ENCODE data around the gene H6PD.

Gene H6PD

GRCh38 chr1:9250411-9251381, 16.1 kb downstream of the H6PD start:
- H3K4me1 ChIP-seq (ENCODE audit: low read length), result no peaks in the 10 kb centered on the region
- H2AFZ ChIP-seq (ENCODE audit: low read depth, low read length), result no peak overlapping the region
- H3K4me2 ChIP-seq (ENCODE audit: low read length), result no peak overlapping the region
- no peak overlapping the region for H3K27ac ChIP-seq (ENCODE audit: low read length)
- H3K9ac ChIP-seq (ENCODE audit: low read length), result no peak overlapping the region
- H3K27me3 ChIP-seq (ENCODE audit: low read depth, low read length), result no peaks in the 10 kb centered on the region
- H3K9me3 ChIP-seq (ENCODE audit: insufficient read depth, low read length), result no peaks in the 10 kb centered on the region
- H4K20me1 ChIP-seq (ENCODE audit: insufficient read depth, low read length), result no peaks in the 10 kb centered on the region
- no peak for TF ChIP-seq CTCF (IDR thresholded peaks at IDR 0.05; ENCODE audit: low read depth, low read length)
- no peak for TF ChIP-seq EZH2phosphoT487 (IDR thresholded peaks at IDR 0.05; ENCODE audit: low read depth)
- no peaks in the 10 kb centered on the region for H3K79me2 ChIP-seq (ENCODE audit: low read length)
- H3K36me3 ChIP-seq (replicated peaks; ENCODE audit: low read depth, low read length), result no peaks in the 10 kb centered on the region
- no peak overlapping the region for H3K4me3 ChIP-seq (ENCODE audit: low read length)

- Histone ChIP-seq H3K9me3 (ENCODE audit: insufficient read depth, low read length) (no peaks in the 10 kb centered on the region), H2AFZ (ENCODE audit: low read depth, low read length) (no peak overlapping the region), H3K4me3 (ENCODE audit: low read length) (no peak overlapping the region), H4K20me1 (ENCODE audit: insufficient read depth, low read length) (no peaks in the 10 kb centered on the region), H3K27ac (ENCODE audit: low read length) (no peak overlapping the region), H3K36me3 (replicated peaks; ENCODE audit: low read depth, low read length) (no peaks in the 10 kb centered on the region), H3K4me2 (ENCODE audit: low read length) (no peak overlapping the region), H3K27me3 (ENCODE audit: low read depth, low read length) (no peaks in the 10 kb centered on the region), H3K9ac (ENCODE audit: low read length) (no peak overlapping the region), H3K4me1 (ENCODE audit: low read length) (no peaks in the 10 kb centered on the region), H3K79me2 (ENCODE audit: low read length) (no peaks in the 10 kb centered on the region)
- TF ChIP-seq EZH2phosphoT487 (IDR thresholded peaks at IDR 0.05; ENCODE audit: low read depth) (no peak), CTCF (IDR thresholded peaks at IDR 0.05; ENCODE audit: low read depth, low read length) (no peak)
Measured at GRCh38 chr1:9251501-9251900, 16.9 kb downstream of the H6PD start.

- no peak overlapping the region for H3K9ac ChIP-seq (ENCODE audit: low read length)
- no peaks in the 10 kb centered on the region for H3K27me3 ChIP-seq (ENCODE audit: low read depth, low read length)
- H3K27ac ChIP-seq (ENCODE audit: low read length), result no peak overlapping the region
- no peak overlapping the region for H3K4me2 ChIP-seq (ENCODE audit: low read length)
- TF ChIP-seq EZH2phosphoT487 (IDR thresholded peaks at IDR 0.05; ENCODE audit: low read depth), result no peak
- no peak for TF ChIP-seq CTCF (IDR thresholded peaks at IDR 0.05; ENCODE audit: low read depth, low read length)
- no peaks in the 10 kb centered on the region for H4K20me1 ChIP-seq (ENCODE audit: insufficient read depth, low read length)
- no peak overlapping the region for H2AFZ ChIP-seq (ENCODE audit: low read depth, low read length)
- no peak overlapping the region for H3K4me3 ChIP-seq (ENCODE audit: low read length)
- no peaks in the 10 kb centered on the region for H3K4me1 ChIP-seq (ENCODE audit: low read length)
- H3K9me3 ChIP-seq (ENCODE audit: insufficient read depth, low read length), result no peaks in the 10 kb centered on the region
- H3K79me2 ChIP-seq (ENCODE audit: low read length), result no peaks in the 10 kb centered on the region
- peaks cover 2% of the 10 kb centered on the region for H3K36me3 ChIP-seq (replicated peaks; ENCODE audit: low read depth, low read length)
Measured at GRCh38 chr1:9253004-9253403, 18.4 kb downstream of the H6PD start.

- H3K4me3 ChIP-seq (ENCODE audit: low read length), result no peak overlapping the region
- H3K36me3 ChIP-seq (replicated peaks; ENCODE audit: low read depth, low read length), result peaks cover 8% of the 10 kb centered on the region
- no peak overlapping the region for H3K9ac ChIP-seq (ENCODE audit: low read length)
- peaks cover 5% of the 10 kb centered on the region; the same call in 1 of the 2 replicates for H3K9me3 ChIP-seq (ENCODE audit: insufficient read depth, low read length)
- no peaks in the 10 kb centered on the region for H4K20me1 ChIP-seq (ENCODE audit: insufficient read depth, low read length)
- peaks cover 5% of the 10 kb centered on the region for H3K79me2 ChIP-seq (ENCODE audit: low read length)
- no peak overlapping the region for H3K4me2 ChIP-seq (ENCODE audit: low read length)
- no peaks in the 10 kb centered on the region for H3K4me1 ChIP-seq (ENCODE audit: low read length)
- no peaks in the 10 kb centered on the region for H3K27me3 ChIP-seq (ENCODE audit: low read depth, low read length)
- no peak for TF ChIP-seq CTCF (IDR thresholded peaks at IDR 0.05; ENCODE audit: low read depth, low read length)
- no peak for TF ChIP-seq EZH2phosphoT487 (IDR thresholded peaks at IDR 0.05; ENCODE audit: low read depth)
- no peak overlapping the region for H3K27ac ChIP-seq (ENCODE audit: low read length)
- no peak overlapping the region for H2AFZ ChIP-seq (ENCODE audit: low read depth, low read length)
Measured at GRCh38 chr1:9253453-9254105, 19.0 kb downstream of the H6PD start.
